Sigmoid colon (tissue), 7 donors: Measurements from ENCODE around the gene MACROD2. TPM values are rescaled to one million over a fixed set of nuclear protein-coding genes. Genes with fewer than 3 reads are reported as not detected.

Experiments
- DNase-seq: peaks from one replicate; pipeline ENCODE4 v3.0.0-alpha.2; 2019
- H3K27ac ChIP-seq, 4 donors: fragments of 200-600 bp; sonication (generic); one replicate each; pipeline ENCODE4 v1.5.1; 2016 to 2019; ENCODE audit warnings: mild to moderate bottlenecking in 1 of 4
- H3K27me3 ChIP-seq, 3 donors: fragments of 200-600 bp; sonication (generic); one replicate each; pipeline ENCODE4 v1.5.1; 2019; ENCODE audit warnings: mild to moderate bottlenecking in 1 of 3
- H3K36me3 ChIP-seq, 4 donors: fragments of 200-600 bp; sonication (generic); one replicate each; pipeline ENCODE4 v1.5.1; 2016 to 2019
- H3K4me1 ChIP-seq, 4 donors: fragments of 200-600 bp; sonication (generic); one replicate each; pipeline ENCODE4 v1.5.1; 2017 to 2019
- H3K4me3 ChIP-seq, 4 donors: fragments of 200-600 bp; sonication (generic); one replicate each; pipeline ENCODE4 v1.5.1; 2017 to 2019; ENCODE audit warnings: mild to moderate bottlenecking in 2 of 4, moderate library complexity in 1 of 4
- H3K9me3 ChIP-seq, 4 donors: fragments of 200-600 bp in 3 of 4; sonication (generic) in 3 of 4; one replicate each; pipeline versions ENCODE4 v1.5.1 to v1.6.1; 2013 to 2019
- EP300 ChIP-seq, 4 donors: sonication (generic); formaldehyde crosslinking; IDR thresholded peaks; one replicate each; pipeline ENCODE4 v1.6.1; 2017; ENCODE audit warnings: antibody characterized with exemption in 4 of 4
- POLR2A ChIP-seq, 2 donors: fragments of 450-650 bp; IDR thresholded peaks; one replicate each; pipeline ENCODE4 v1.6.1; 2016; ENCODE audit warnings: antibody characterized with exemption in 2 of 2, mild to moderate bottlenecking in 2 of 2, moderate library complexity in 2 of 2
- POLR2AphosphoS5 ChIP-seq, 4 donors: sonication (generic); formaldehyde crosslinking; IDR thresholded peaks; one replicate each; pipeline ENCODE4 v1.6.1; 2017; ENCODE audit warnings: antibody characterized with exemption in 4 of 4
- WGBS, 2 donors: extraction: QIAGEN DNeasy Blood & Tissue Kit; methylation state at CpG; one replicate each; pipeline ENCODE4 v1.1.7; 2013; 5-methylcytosine and 5-hydroxymethylcytosine counted together
- intact Hi-C: fragments of 100-400 bp; cut with DNase I; formaldehyde crosslinking; loops from one replicate; pipeline ENCODE4 v1.15.1; 2023
- polyA plus RNA-seq, 3 donors: library from polyadenylated mRNA; stranded (reverse); fragments of 200-250 nt; gene quantifications; one replicate each; pipeline ENCODE4 v1.2.3, GENCODE V29; 2013
- total RNA-seq, 4 donors: library from RNA; depleted of rRNA; stranded (reverse); fragments of >200 nt; gene quantifications; one replicate each; pipeline ENCODE4 v1.1.0, GENCODE V29; 2016
- TF ChIP-seq, protein P1 (sequence below), 4 experiments: fragments of 450-650 bp in 3 of 4; fragments of 200-600 bp in 1 of 4; IDR thresholded peaks; one replicate each; pipeline ENCODE4 v1.5.1; 2016 to 2019; ENCODE audit warnings: antibody characterized with exemption in 4 of 4, mild to moderate bottlenecking in 3 of 4, moderate library complexity in 2 of 4
- donor health status: healthy with polysubstance abuse.
- donor health status: Bipolar disorder and iron deficiency.
- donor health status: healthy.

MACROD2 gene
- total and polyA plus RNA-seq, 7 donors = 1.2 to 22.4 (median 5.8) TPM

DNA sequence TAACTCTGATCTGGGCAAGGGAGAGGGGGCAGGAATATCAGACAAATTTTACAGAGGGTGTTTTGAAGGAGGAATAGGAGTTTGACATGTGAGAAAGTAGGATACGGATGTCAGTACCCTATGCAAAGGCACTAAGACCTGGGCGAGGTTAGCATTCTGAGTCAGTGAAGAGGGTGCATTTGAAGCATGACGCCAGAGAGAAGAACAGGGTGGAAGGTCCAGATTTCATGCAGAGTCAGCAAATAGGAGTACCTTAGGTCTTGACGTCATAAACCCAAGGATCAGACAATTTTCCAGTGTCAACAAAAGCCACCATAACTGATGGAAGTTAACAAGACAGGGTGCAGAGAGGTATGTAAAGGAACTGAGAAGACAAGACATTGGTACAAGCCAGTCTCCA lies 1738.7 kb downstream of the MACROD2 start:
- no peaks in the 10 kb centered on the region for H3K27me3 ChIP-seq
- H3K27ac ChIP-seq = no peak overlapping the region
- no peaks in the 10 kb centered on the region for H3K4me1 ChIP-seq
- no peak for DNase-seq
- intact Hi-C loops = no loop called here
- H3K4me3 ChIP-seq = no peak overlapping the region
- H3K36me3 ChIP-seq = no peaks in the 10 kb centered on the region
- WGBS, 2 donors = 67 to 69% methylated on average over 4 of the region's 4 CpGs
- peaks cover 0 to 2% (median 0%) of the 10 kb centered on the region in 4 donors for H3K9me3 ChIP-seq
- no peak for TF ChIP-seq POLR2A (IDR thresholded peaks at IDR 0.05)
- TF ChIP-seq, protein P1, sequence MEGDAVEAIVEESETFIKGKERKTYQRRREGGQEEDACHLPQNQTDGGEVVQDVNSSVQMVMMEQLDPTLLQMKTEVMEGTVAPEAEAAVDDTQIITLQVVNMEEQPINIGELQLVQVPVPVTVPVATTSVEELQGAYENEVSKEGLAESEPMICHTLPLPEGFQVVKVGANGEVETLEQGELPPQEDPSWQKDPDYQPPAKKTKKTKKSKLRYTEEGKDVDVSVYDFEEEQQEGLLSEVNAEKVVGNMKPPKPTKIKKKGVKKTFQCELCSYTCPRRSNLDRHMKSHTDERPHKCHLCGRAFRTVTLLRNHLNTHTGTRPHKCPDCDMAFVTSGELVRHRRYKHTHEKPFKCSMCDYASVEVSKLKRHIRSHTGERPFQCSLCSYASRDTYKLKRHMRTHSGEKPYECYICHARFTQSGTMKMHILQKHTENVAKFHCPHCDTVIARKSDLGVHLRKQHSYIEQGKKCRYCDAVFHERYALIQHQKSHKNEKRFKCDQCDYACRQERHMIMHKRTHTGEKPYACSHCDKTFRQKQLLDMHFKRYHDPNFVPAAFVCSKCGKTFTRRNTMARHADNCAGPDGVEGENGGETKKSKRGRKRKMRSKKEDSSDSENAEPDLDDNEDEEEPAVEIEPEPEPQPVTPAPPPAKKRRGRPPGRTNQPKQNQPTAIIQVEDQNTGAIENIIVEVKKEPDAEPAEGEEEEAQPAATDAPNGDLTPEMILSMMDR (IDR thresholded peaks at IDR 0.05) = no peak
- no peak for TF ChIP-seq POLR2AphosphoS5 (IDR thresholded peaks at IDR 0.05)
- TF ChIP-seq EP300 (IDR thresholded peaks at IDR 0.05) = no peak

DNA sequence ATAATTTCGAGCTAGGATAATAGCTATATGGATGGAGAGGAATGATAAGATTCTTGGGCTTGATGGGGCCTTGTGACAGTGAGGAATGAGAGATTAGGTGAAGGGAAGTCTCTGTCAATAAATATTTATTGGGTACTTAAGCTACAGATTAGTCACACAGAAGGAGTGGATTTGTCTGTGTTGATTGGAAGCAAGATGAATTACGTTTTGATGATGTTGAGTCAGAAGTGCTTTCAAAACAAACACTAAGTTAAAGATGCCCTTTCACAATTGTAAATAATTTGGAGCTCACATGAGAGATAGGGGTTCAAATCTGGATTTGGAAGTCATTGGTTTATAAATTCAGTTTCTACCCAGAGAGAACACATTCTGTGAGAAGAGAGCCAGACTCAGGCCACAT lies 1743.7 kb downstream of the MACROD2 start:
- no peak overlapping the region for H3K27ac ChIP-seq
- WGBS, 2 donors = 51 to 70% methylated on average over 2 of the region's 2 CpGs
- no peaks in the 10 kb centered on the region for H3K4me1 ChIP-seq
- H3K4me3 ChIP-seq = no peak overlapping the region
- DNase-seq = no peak
- no peaks in the 10 kb centered on the region for H3K27me3 ChIP-seq
- intact Hi-C loops = no loop called here
- no peaks in the 10 kb centered on the region for H3K36me3 ChIP-seq
- H3K9me3 ChIP-seq = no peaks in the 10 kb centered on the region
- TF ChIP-seq EP300 (IDR thresholded peaks at IDR 0.05) = no peak
- TF ChIP-seq POLR2A (IDR thresholded peaks at IDR 0.05) = no peak
- TF ChIP-seq, protein P1 (IDR thresholded peaks at IDR 0.05) = no peak
- TF ChIP-seq POLR2AphosphoS5 (IDR thresholded peaks at IDR 0.05) = no peak

DNA sequence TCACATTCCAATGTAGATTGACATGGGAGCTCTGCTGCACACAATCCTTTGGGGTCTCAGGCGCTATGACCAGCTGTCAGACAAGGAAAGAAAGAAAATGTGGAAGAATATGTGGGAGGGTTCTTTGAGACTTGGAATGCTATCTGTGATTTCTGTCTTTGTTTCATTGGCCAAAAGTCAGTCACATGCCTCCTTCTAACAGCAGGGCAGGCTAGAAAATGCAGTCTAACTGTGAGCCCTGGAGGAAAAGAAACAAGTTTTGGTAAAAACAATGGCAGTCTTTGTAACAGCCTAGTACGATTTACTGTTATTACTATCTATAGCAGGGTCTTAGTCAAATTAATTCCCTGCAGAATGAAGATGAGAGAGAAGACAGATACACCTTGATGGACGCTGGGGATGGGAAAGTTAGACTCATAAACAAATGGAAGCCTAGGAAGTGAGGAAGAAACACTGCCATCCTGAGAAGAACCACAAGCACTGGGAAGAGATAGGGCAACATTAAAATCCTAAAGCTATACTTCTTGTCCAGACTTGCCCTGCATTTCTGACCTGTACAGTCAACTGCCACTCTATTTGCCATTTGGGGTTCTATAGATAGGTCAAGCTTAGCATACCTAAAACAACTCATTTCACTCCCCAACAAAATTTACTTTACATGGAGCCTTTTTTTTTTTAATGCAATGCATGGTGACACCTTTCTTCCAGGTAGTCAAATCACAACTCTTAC lies 1744.9 kb downstream of the MACROD2 start:
- TF ChIP-seq EP300 (IDR thresholded peaks at IDR 0.05) (no peak), POLR2A (IDR thresholded peaks at IDR 0.05) (no peak), POLR2AphosphoS5 (IDR thresholded peaks at IDR 0.05) (no peak)
- TF ChIP-seq, protein P1 (IDR thresholded peaks at IDR 0.05) = no peak
- WGBS, 2 donors = 73 to 84% methylated on average over 3 of the region's 3 CpGs
- H3K27ac ChIP-seq = no peak overlapping the region
- intact Hi-C loops = no loop called here
- no peaks in the 10 kb centered on the region for H3K9me3 ChIP-seq
- DNase-seq = no peak
- H3K4me1 ChIP-seq = no peaks in the 10 kb centered on the region
- no peak overlapping the region for H3K4me3 ChIP-seq
- no peaks in the 10 kb centered on the region for H3K36me3 ChIP-seq
- no peaks in the 10 kb centered on the region for H3K27me3 ChIP-seq

DNA sequence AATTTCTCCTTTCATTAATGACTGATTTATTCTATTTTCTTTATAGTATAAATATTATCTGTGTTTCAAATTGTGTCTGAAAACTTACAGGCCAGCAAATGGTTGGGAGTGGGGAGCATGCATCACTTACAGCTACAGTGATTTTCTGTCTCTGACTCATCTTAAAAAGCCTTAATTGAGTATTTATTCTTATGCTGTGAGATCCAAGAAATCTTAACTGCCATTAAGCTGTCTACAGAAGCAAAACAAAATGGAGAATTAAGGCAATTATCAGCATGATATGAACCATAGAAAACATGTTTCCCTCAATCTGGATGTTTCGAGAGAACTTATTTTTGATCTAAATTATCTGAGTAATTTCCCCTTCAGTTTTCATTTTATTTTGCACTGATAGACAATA lies 1746.8 kb downstream of the MACROD2 start:
- H3K4me1 ChIP-seq = no peaks in the 10 kb centered on the region
- DNase-seq = no peak
- WGBS, 2 donors = 97 to 100% methylated on average over 1 of the region's 1 CpG
- no peaks in the 10 kb centered on the region for H3K9me3 ChIP-seq
- H3K27ac ChIP-seq = no peak overlapping the region
- TF ChIP-seq, protein P1 (IDR thresholded peaks at IDR 0.05) = no peak
- TF ChIP-seq POLR2A (IDR thresholded peaks at IDR 0.05) (no peak), POLR2AphosphoS5 (IDR thresholded peaks at IDR 0.05) (no peak)
- no peak overlapping the region for H3K4me3 ChIP-seq
- no peaks in the 10 kb centered on the region for H3K36me3 ChIP-seq
- intact Hi-C loops = no loop called here
- no peaks in the 10 kb centered on the region for H3K27me3 ChIP-seq

DNA sequence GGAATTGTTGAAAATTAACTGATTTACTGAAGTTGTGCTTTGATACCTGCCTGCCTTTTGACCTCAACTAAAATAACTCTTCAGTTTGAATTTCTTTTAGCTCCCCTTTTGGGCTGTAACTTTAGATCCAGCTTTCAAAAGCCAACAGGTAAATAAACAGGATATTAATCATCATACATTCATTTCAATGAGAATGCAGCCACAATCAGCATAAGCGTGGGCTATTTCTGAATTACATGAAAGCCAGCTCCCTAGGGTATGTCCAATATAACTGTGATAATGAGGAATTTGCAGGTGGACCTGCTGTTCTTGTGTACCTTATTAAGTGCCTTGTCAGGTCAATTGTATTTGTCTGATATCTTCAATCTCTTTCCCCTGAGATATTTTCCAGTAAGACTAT lies 1747.3 kb downstream of the MACROD2 start:
- TF ChIP-seq EP300 (IDR thresholded peaks at IDR 0.05) = no peak
- no peak for TF ChIP-seq POLR2AphosphoS5 (IDR thresholded peaks at IDR 0.05)
- no peak for TF ChIP-seq POLR2A (IDR thresholded peaks at IDR 0.05)
- TF ChIP-seq, protein P1 (IDR thresholded peaks at IDR 0.05) = no peak
- H3K4me1 ChIP-seq = no peaks in the 10 kb centered on the region
- no peak overlapping the region for H3K4me3 ChIP-seq
- H3K9me3 ChIP-seq = no peaks in the 10 kb centered on the region
- WGBS, 2 donors = 89 to 93% methylated on average over 1 of the region's 1 CpG
- H3K36me3 ChIP-seq = no peaks in the 10 kb centered on the region
- H3K27ac ChIP-seq = no peak overlapping the region
- DNase-seq = no peak
- intact Hi-C loops = no loop called here
- no peaks in the 10 kb centered on the region for H3K27me3 ChIP-seq
